Measurements from ENCODE around the gene PTPN12. TPM values are rescaled to one million over a fixed set of nuclear protein-coding genes. Genes with fewer than 3 reads are reported as not detected.

PTPN12 gene
- total RNA-seq, 2 donors from 2014 or later: 33.8 to 84.3 TPM

GRCh38 chr7:77571801-77572200 is 34.7 kb downstream of the PTPN12 start:
- H3K9me3 Mint-ChIP-seq: peaks cover 2% of the 10 kb centered on the region
- peaks cover 47 to 48% of the 10 kb centered on the region in 2 donors for H3K4me1 Mint-ChIP-seq (ENCODE audit: low read depth in 2 of 2)
- H3K4me3 Mint-ChIP-seq: no peak overlapping the region
- no peaks in the 10 kb centered on the region for H3K36me3 Mint-ChIP-seq
- no peaks in the 10 kb centered on the region for H3K27me3 Mint-ChIP-seq
- H3K27ac Mint-ChIP-seq: peak overlapping the region; percentile 10 to 97
- ATAC-seq: no peak
- no peak for DNase-seq (ENCODE audit: low spot score)

- H3K9me3 Mint-ChIP-seq: peaks cover 2% of the 10 kb centered on the region
- no peak for ATAC-seq
- peaks cover 26 to 45% of the 10 kb centered on the region in 2 donors for H3K4me1 Mint-ChIP-seq (ENCODE audit: low read depth in 2 of 2)
- H3K27ac Mint-ChIP-seq: peak overlapping the region in 1 of 2 donors; percentile 77
- DNase-seq (ENCODE audit: low spot score): no peak
- H3K4me3 Mint-ChIP-seq: no peak overlapping the region
- no peaks in the 10 kb centered on the region for H3K36me3 Mint-ChIP-seq
- no peaks in the 10 kb centered on the region for H3K27me3 Mint-ChIP-seq
Measured at GRCh38 chr7:77575187-77575586, 38.1 kb downstream of the PTPN12 start.

GRCh38 chr7:77576856-77577255 is 39.8 kb downstream of the PTPN12 start:
- H3K4me1 Mint-ChIP-seq (ENCODE audit: low read depth in 2 of 2): peaks cover 17 to 43% of the 10 kb centered on the region in 2 donors
- peaks cover 2% of the 10 kb centered on the region for H3K9me3 Mint-ChIP-seq
- ATAC-seq (no peak), DNase-seq (ENCODE audit: low spot score) (no peak)
- no peaks in the 10 kb centered on the region for H3K36me3 Mint-ChIP-seq
- H3K27me3 Mint-ChIP-seq: no peaks in the 10 kb centered on the region
- H3K27ac Mint-ChIP-seq: peak overlapping the region; percentile 19 to 64
- H3K4me3 Mint-ChIP-seq: no peak overlapping the region

GRCh38 chr7:77579797-77580196 is 42.7 kb downstream of the PTPN12 start:
- no peak for ATAC-seq
- H3K4me1 Mint-ChIP-seq (ENCODE audit: low read depth in 2 of 2): peaks cover 4 to 24% of the 10 kb centered on the region in 2 donors

GRCh38 chr7:77580762-77581350 is 43.8 kb downstream of the PTPN12 start:
- Mint-ChIP-seq H3K4me3 (no peak overlapping the region), H3K4me1 (ENCODE audit: low read depth in 2 of 2) (peaks cover 0 to 20% of the 10 kb centered on the region in 2 donors), H3K27ac (peak overlapping the region in 1 of 2 donors; percentile 35), H3K36me3 (no peaks in the 10 kb centered on the region), H3K9me3 (no peaks in the 10 kb centered on the region), H3K27me3 (no peaks in the 10 kb centered on the region)
- no peak for DNase-seq (ENCODE audit: low spot score)
- no peak for ATAC-seq

More at GRCh38 chr7:77579797-77580196, 42.7 kb downstream of the PTPN12 start:
- no peaks in the 10 kb centered on the region for H3K36me3 Mint-ChIP-seq
- no peaks in the 10 kb centered on the region for H3K27me3 Mint-ChIP-seq
- no peaks in the 10 kb centered on the region for H3K9me3 Mint-ChIP-seq
- H3K4me3 Mint-ChIP-seq: no peak overlapping the region
- no peak for DNase-seq (ENCODE audit: low spot score)
- H3K27ac Mint-ChIP-seq: peak overlapping the region in 1 of 2 donors; percentile 33

GRCh38 chr7:77587272-77587671 is 50.2 kb downstream of the PTPN12 start:
- H3K4me3 Mint-ChIP-seq: no peak overlapping the region
- H3K27me3 Mint-ChIP-seq: no peaks in the 10 kb centered on the region
- H3K27ac Mint-ChIP-seq: peak overlapping the region in 1 of 2 donors; percentile 6
- DNase-seq (ENCODE audit: low spot score): no peak
- H3K36me3 Mint-ChIP-seq: peaks cover 7% of the 10 kb centered on the region
- H3K9me3 Mint-ChIP-seq: no peaks in the 10 kb centered on the region
- no peak for ATAC-seq
- peaks cover 0 to 12% of the 10 kb centered on the region in 2 donors for H3K4me1 Mint-ChIP-seq (ENCODE audit: low read depth in 2 of 2)

DNA sequence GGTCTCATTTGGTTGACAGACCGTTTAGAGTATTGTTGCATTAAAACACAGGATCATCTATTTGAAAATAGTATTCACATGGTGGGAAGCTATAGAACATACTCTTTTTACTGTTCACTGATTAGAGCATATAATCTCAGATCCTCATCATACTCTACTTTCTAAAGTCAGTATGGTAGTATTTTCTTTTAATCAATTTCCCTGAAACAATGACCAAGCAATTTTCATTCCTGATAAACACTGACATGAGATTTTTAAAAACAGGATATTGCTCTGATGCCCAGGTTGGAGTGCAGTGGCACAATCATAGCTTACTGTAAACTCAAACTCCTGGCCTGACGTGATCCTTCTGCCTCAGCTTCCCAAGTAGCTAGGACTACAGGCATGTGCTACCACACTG is 63.9 kb downstream of the PTPN12 start:
- Mint-ChIP-seq H3K27ac (peak overlapping the region in 1 of 2 donors; percentile 59), H3K9me3 (no peaks in the 10 kb centered on the region), H3K36me3 (no peaks in the 10 kb centered on the region), H3K27me3 (no peaks in the 10 kb centered on the region), H3K4me1 (ENCODE audit: low read depth in 2 of 2) (peaks cover 6 to 8% of the 10 kb centered on the region in 2 donors), H3K4me3 (no peak overlapping the region)
- ATAC-seq: no peak
- no peak for DNase-seq (ENCODE audit: low spot score)

GRCh38 chr7:77606562-77606961 is 69.5 kb downstream of the PTPN12 start:
- no peaks in the 10 kb centered on the region for H3K27me3 Mint-ChIP-seq

DNA sequence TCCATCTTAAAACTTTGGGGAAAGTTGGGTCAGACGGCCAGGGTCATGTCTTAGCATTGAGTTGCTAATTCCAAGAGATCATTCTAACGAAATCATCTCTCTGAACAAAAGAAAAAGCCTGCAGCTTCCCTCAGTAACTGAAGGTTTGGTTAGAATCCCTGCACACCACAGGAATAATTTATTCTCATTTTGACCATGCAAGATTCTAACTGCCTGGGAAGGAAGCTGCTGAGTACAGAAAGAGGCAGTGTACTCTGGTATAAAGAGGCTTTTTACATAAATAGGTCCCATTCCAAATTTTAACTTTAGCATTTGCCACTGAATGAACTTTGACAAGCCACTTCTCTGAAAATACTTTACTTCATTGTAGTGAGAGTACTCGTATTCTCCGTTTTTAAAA is 82.2 kb downstream of the PTPN12 start:
- ATAC-seq (no peak), DNase-seq (ENCODE audit: low spot score) (no peak)
- Mint-ChIP-seq H3K27me3 (no peaks in the 10 kb centered on the region), H3K36me3 (no peaks in the 10 kb centered on the region), H3K4me1 (ENCODE audit: low read depth in 2 of 2) (peaks cover 6 to 11% of the 10 kb centered on the region in 2 donors), H3K4me3 (no peak overlapping the region), H3K9me3 (no peaks in the 10 kb centered on the region), H3K27ac (no peak overlapping the region)

More at GRCh38 chr7:77606562-77606961, 69.5 kb downstream of the PTPN12 start:
- peaks cover 13% of the 10 kb centered on the region for H3K36me3 Mint-ChIP-seq
- H3K4me3 Mint-ChIP-seq: no peak overlapping the region
- DNase-seq (ENCODE audit: low spot score): no peak
- no peak for ATAC-seq
- H3K4me1 Mint-ChIP-seq (ENCODE audit: low read depth in 2 of 2): peaks cover 0 to 8% of the 10 kb centered on the region in 2 donors
- no peaks in the 10 kb centered on the region for H3K9me3 Mint-ChIP-seq
- H3K27ac Mint-ChIP-seq: peak overlapping the region in 1 of 2 donors; percentile 56

DNA sequence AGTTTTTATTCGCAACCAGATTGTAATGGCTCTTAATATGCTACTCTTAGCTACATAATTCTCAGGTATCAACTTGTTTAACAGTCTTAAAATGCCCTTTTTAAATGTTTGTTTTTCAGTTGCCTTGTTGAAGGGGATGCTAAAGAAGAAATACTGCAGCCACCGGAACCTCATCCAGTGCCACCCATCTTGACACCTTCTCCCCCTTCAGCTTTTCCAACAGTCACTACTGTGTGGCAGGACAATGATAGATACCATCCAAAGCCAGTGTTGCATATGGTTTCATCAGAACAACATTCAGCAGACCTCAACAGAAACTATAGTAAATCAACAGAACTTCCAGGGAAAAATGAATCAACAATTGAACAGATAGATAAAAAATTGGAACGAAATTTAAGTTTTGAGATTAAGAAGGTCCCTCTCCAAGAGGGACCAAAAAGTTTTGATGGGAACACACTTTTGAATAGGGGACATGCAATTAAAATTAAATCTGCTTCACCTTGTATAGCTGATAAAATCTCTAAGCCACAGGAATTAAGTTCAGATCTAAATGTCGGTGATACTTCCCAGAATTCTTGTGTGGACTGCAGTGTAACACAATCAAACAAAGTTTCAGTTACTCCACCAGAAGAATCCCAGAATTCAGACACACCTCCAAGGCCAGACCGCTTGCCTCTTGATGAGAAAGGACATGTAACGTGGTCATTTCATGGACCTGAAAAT is 89.7 kb downstream of the PTPN12 start:
- DNase-seq (ENCODE audit: low spot score) (no peak), ATAC-seq (no peak)
- H3K9me3 Mint-ChIP-seq: no peaks in the 10 kb centered on the region
- peaks cover 0 to 13% of the 10 kb centered on the region in 2 donors for H3K4me1 Mint-ChIP-seq (ENCODE audit: low read depth in 2 of 2)
- peak overlapping the region in 1 of 2 donors; percentile 31 for H3K27ac Mint-ChIP-seq
- no peaks in the 10 kb centered on the region for H3K36me3 Mint-ChIP-seq
- no peak overlapping the region for H3K4me3 Mint-ChIP-seq
- no peaks in the 10 kb centered on the region for H3K27me3 Mint-ChIP-seq

GRCh38 chr7:77627309-77627676 is 90.2 kb downstream of the PTPN12 start:
- H3K27me3 Mint-ChIP-seq: no peaks in the 10 kb centered on the region
- no peaks in the 10 kb centered on the region for H3K36me3 Mint-ChIP-seq
- peak in 1 of 2 donors; percentile 49 for ATAC-seq

GRCh38 chr7:77629797-77630196 is 92.7 kb downstream of the PTPN12 start:
- H3K4me1 Mint-ChIP-seq (ENCODE audit: low read depth in 2 of 2): peaks cover 0 to 8% of the 10 kb centered on the region in 2 donors
- DNase-seq (ENCODE audit: low spot score) (no peak), ATAC-seq (no peak)
- no peak overlapping the region for H3K4me3 Mint-ChIP-seq
- H3K27ac Mint-ChIP-seq: no peak overlapping the region
- H3K36me3 Mint-ChIP-seq: no peaks in the 10 kb centered on the region
- H3K27me3 Mint-ChIP-seq: no peaks in the 10 kb centered on the region
- no peaks in the 10 kb centered on the region for H3K9me3 Mint-ChIP-seq

More at GRCh38 chr7:77627309-77627676, 90.2 kb downstream of the PTPN12 start:
- no peak overlapping the region for H3K4me3 Mint-ChIP-seq
- H3K4me1 Mint-ChIP-seq (ENCODE audit: low read depth in 2 of 2): peaks cover 0 to 8% of the 10 kb centered on the region in 2 donors
- no peak for DNase-seq (ENCODE audit: low spot score)
- H3K9me3 Mint-ChIP-seq: no peaks in the 10 kb centered on the region
- H3K27ac Mint-ChIP-seq: peak overlapping the region in 1 of 2 donors; percentile 31

GRCh38 chr7:77631820-77632219 is 94.7 kb downstream of the PTPN12 start:
- Mint-ChIP-seq H3K9me3 (no peaks in the 10 kb centered on the region), H3K36me3 (no peaks in the 10 kb centered on the region), H3K4me1 (ENCODE audit: low read depth in 2 of 2) (peaks cover 0 to 3% of the 10 kb centered on the region in 2 donors), H3K27me3 (no peaks in the 10 kb centered on the region), H3K27ac (no peak overlapping the region), H3K4me3 (no peak overlapping the region)
- no peak for ATAC-seq
- DNase-seq (ENCODE audit: low spot score): no peak

- Mint-ChIP-seq H3K27ac (peak overlapping the region in 1 of 2 donors; percentile 82), H3K36me3 (no peaks in the 10 kb centered on the region), H3K4me1 (ENCODE audit: low read depth in 2 of 2) (peaks cover 5 to 6% of the 10 kb centered on the region in 2 donors), H3K27me3 (no peaks in the 10 kb centered on the region), H3K4me3 (no peak overlapping the region), H3K9me3 (no peaks in the 10 kb centered on the region)
- DNase-seq (ENCODE audit: low spot score): no peak
- ATAC-seq: no peak
Measured at GRCh38 chr7:77644774-77645173, 107.7 kb downstream of the PTPN12 start.
